ENCODE data around the gene MAML3. TPM values are rescaled to one million over a fixed set of nuclear protein-coding genes. Genes with fewer than 3 reads are reported as not detected.

Gene MAML3
- total RNA-seq, 1 experiment from 2014 or later = 0.89 TPM

DNA sequence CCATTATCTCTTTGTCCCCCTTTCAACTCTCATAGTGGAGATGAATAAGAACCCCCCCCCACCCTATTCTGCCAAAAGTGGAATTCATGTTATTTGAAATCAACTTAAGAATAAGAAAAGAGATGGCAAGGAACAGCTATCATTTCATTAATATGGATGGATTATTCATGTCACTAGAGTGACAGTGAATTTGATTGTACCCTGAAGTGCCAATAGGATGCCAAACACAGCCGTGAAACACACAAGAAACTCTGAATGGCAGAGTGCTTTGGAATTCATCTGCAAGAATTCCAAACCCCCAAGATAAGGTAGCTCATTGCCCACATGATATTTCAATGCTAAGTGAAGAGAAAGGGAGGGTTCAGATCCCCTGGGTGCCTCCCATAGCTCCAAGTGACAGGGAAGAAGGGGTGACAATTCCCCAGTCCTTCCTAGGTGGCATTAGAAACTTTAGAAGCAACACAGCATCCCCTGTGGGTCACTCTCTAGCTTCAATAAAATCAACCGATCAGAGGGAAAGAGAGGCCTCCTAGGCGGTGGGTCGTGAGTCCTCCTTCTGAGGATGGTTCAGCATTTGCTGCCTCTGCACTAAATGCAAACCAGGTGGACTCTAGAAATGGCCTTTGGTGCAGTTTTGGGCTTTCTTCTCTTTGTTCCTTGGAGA is 404.0 kb downstream of the MAML3 start:
- CTCF ChIA-PET = interaction anchor here (0.6 to 1.5 kb wide), 7 partner anchors 10 to 288 kb away, joined by 3 read pairs; no protein-coding TSS in a partner anchor
- POLR2A ChIA-PET = no interaction called here
- intact Hi-C loops (cut with micrococcal nuclease) = no loop called here

DNA sequence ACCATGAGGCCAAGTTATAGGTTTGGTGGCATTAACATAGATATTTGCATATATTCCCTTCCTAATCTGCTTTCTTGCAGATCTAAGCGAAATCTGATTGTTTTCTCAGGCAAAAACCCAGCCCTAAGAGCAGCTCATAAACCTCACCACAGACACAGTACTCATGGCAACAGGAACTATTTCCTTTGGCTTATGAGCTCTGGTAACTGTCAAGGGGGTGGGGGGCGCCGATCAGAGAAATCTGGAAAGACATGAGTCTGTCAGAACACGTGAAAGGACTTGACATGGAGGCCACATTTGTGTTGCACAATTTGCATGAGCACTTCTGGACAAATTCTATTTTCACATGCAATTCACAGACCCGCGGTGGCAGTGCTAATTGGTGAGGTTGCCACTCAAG is 404.6 kb downstream of the MAML3 start:
- intact Hi-C loops (cut with micrococcal nuclease) = no loop called here
- Mint-ChIP-seq H3K36me3 (ENCODE audit: insufficient read depth, unreplicated experiment) (no peaks in the 10 kb centered on the region), H3K27me3 (ENCODE audit: insufficient read depth, unreplicated experiment) (no peaks in the 10 kb centered on the region), H3K4me3 (ENCODE audit: unreplicated experiment) (no peak overlapping the region), H3K27ac (ENCODE audit: low read depth, unreplicated experiment) (no peak overlapping the region), H3K9me3 (ENCODE audit: unreplicated experiment) (no peaks in the 10 kb centered on the region), H3K4me1 (ENCODE audit: insufficient read depth, unreplicated experiment) (no peaks in the 10 kb centered on the region)
- no TSS peak for BruUV-seq (replicated peaks)
- TF ChIP-seq, protein P1, sequence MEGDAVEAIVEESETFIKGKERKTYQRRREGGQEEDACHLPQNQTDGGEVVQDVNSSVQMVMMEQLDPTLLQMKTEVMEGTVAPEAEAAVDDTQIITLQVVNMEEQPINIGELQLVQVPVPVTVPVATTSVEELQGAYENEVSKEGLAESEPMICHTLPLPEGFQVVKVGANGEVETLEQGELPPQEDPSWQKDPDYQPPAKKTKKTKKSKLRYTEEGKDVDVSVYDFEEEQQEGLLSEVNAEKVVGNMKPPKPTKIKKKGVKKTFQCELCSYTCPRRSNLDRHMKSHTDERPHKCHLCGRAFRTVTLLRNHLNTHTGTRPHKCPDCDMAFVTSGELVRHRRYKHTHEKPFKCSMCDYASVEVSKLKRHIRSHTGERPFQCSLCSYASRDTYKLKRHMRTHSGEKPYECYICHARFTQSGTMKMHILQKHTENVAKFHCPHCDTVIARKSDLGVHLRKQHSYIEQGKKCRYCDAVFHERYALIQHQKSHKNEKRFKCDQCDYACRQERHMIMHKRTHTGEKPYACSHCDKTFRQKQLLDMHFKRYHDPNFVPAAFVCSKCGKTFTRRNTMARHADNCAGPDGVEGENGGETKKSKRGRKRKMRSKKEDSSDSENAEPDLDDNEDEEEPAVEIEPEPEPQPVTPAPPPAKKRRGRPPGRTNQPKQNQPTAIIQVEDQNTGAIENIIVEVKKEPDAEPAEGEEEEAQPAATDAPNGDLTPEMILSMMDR (IDR thresholded peaks at IDR 0.05; ENCODE audit: unreplicated experiment) = no peak
- ChIA-PET POLR2A (no interaction called here), CTCF (interaction anchor here (0.7 to 1.2 kb wide), 4 partner anchors 65 to 288 kb away, joined by 3 read pairs; no protein-coding TSS in a partner anchor)
- no peak for DNase-seq (ENCODE audit: unreplicated experiment)

More for the DNA sequence above, 404.0 kb downstream of the MAML3 start:
- TF ChIP-seq, protein P1 (IDR thresholded peaks at IDR 0.05; ENCODE audit: unreplicated experiment) = no peak
- no TSS peak for BruUV-seq (replicated peaks)
- Mint-ChIP-seq H3K27ac (ENCODE audit: low read depth, unreplicated experiment) (no peak overlapping the region), H3K4me3 (ENCODE audit: unreplicated experiment) (no peak overlapping the region), H3K27me3 (ENCODE audit: insufficient read depth, unreplicated experiment) (no peaks in the 10 kb centered on the region), H3K9me3 (ENCODE audit: unreplicated experiment) (no peaks in the 10 kb centered on the region), H3K4me1 (ENCODE audit: insufficient read depth, unreplicated experiment) (no peaks in the 10 kb centered on the region), H3K36me3 (ENCODE audit: insufficient read depth, unreplicated experiment) (no peaks in the 10 kb centered on the region)
- DNase-seq (ENCODE audit: unreplicated experiment) = no peak

DNA sequence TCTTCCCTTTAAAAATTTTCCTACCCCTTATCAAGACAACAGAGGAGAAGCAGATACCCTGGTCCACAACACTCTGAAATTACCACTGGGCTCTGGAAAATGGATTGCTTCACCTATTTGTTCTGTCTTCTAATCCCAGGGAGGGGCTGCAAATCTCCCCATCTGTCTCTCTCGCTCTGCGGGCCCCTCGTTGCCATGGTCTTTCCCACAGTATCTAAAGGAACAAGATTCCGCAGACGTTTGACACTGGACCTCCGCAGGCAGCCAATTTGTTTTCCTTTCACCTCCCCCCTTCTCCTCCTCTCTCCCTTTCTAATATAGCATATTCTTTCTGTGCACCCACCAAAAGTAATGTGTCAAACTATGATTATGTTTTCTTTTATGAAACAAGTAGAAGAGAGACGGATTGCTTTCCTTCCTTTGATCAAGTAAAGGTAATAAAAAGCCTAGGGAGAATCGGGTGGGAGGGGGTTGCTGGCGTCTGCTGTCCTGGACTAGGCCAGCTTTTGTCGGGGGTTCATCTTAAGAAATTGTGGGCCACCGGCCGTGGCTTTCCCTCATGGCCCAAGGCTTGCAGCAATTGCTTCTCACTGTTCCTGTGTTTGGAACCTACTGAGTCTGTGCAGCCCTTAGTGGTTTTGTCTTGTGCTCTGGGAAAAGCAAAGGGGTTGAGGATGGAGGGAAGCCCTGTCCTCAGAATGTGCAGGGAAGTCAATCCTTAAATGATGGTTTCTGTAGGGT is 407.4 kb downstream of the MAML3 start:
- Mint-ChIP-seq H3K4me3 (ENCODE audit: unreplicated experiment) (no peak overlapping the region), H3K27me3 (ENCODE audit: insufficient read depth, unreplicated experiment) (no peaks in the 10 kb centered on the region), H3K4me1 (ENCODE audit: insufficient read depth, unreplicated experiment) (no peaks in the 10 kb centered on the region), H3K9me3 (ENCODE audit: unreplicated experiment) (no peaks in the 10 kb centered on the region), H3K36me3 (ENCODE audit: insufficient read depth, unreplicated experiment) (no peaks in the 10 kb centered on the region), H3K27ac (ENCODE audit: low read depth, unreplicated experiment) (no peak overlapping the region)
- POLR2A ChIA-PET = no interaction called here
- BruUV-seq (replicated peaks) = no TSS peak
- no peak for DNase-seq (ENCODE audit: unreplicated experiment)
- TF ChIP-seq, protein P1 (IDR thresholded peaks at IDR 0.05; ENCODE audit: unreplicated experiment) = no peak
- intact Hi-C loops (cut with micrococcal nuclease) = no loop called here
- CTCF ChIA-PET = interaction anchor here (0.8 kb wide), 1 partner anchor 504 kb away, joined by 5 read pairs; no protein-coding TSS in a partner anchor

DNA sequence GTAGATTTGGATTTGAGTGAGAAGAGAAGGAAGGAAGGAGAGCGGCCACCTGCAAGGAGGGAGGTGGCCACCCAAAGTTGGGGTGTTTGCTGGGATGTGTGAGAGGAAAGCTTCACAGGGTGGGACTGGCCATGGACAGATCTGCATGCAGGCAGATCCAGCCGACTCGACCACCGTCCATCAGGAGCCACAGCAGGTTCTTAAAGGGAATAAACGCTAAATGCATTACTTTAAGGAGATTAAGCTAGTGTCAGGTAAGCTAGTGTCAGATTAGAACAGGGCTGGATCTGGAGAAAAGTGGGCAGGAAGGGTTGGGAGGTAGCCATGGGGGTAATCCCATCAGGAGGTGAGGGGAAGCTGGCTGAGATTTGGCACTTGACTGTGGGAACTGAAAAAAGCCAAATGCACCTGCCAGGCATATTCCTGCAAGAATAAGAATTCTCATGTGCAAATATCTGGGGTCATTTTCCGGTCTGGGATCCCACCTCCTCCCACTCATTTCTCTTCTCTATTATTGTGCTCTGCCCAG is 408.8 kb downstream of the MAML3 start:
- TF ChIP-seq, protein P1 (IDR thresholded peaks at IDR 0.05; ENCODE audit: unreplicated experiment) = no peak
- H3K4me3 Mint-ChIP-seq (ENCODE audit: unreplicated experiment) = no peak overlapping the region
- intact Hi-C loops (cut with micrococcal nuclease) = no loop called here
- no peak overlapping the region for H3K27ac Mint-ChIP-seq (ENCODE audit: low read depth, unreplicated experiment)
- no TSS peak for BruUV-seq (replicated peaks)
- DNase-seq (ENCODE audit: unreplicated experiment) = no peak
- no peaks in the 10 kb centered on the region for H3K27me3 Mint-ChIP-seq (ENCODE audit: insufficient read depth, unreplicated experiment)
- CTCF ChIA-PET = interaction anchor here (0.9 to 1.3 kb wide), 5 partner anchors 9 to 502 kb away, joined by 3 to 4 read pairs (median 3); no protein-coding TSS in a partner anchor
- peaks cover 7% of the 10 kb centered on the region for H3K4me1 Mint-ChIP-seq (ENCODE audit: insufficient read depth, unreplicated experiment)
- no peaks in the 10 kb centered on the region for H3K36me3 Mint-ChIP-seq (ENCODE audit: insufficient read depth, unreplicated experiment)
- no peaks in the 10 kb centered on the region for H3K9me3 Mint-ChIP-seq (ENCODE audit: unreplicated experiment)
- POLR2A ChIA-PET = no interaction called here
